GM10266 (cell line): ENCODE results near the gene FGF22.
"Not testable (repeated sequence)": the region's sequence is repeated elsewhere in the genome, so short reads cannot be mapped to it uniquely, and the experiment has no call there.

ENCODE experiments used
- DNase-seq: peaks from one replicate; pipeline ENCODE4 v3.0.0; 2012; ENCODE audit errors: extremely low spot score
- TF ChIP-seq, protein P1 (sequence below): IDR thresholded peaks from 2 replicates; pipeline ENCODE4 v1.5.1; 2012; ENCODE audit warnings: mild to moderate bottlenecking, low read depth; ENCODE audit not compliant: control insufficient read depth, insufficient read depth; ENCODE audit errors: missing control alignments

The FGF22 gene

DNA sequence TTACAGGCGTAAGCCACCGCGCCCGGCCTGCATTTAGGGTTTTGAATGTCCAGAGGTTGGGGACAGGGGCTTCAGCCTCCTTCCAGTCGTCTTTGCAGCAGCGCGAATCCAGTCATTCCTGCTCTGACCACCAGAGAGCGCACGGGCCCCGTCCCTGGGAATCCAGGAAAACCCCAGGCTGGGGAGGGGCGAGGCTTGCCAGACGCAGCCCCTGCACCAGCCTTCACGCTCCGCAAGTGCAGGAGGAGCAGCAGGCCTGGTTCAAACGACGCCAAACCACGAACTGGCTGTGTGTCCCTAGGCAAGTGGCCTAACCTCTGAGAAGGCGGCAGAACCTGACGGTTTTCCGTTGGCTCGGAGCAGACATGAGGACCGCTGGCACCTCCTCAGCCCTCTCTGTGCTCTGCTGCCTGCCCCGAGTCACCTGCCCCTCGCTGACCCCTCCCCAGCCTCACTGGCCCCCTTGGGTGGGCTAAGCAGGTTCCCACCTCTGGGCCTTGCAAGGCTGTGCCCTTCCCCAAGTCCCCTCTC lies 25.3 kb downstream of the FGF22 start:
- DNase-seq: peak; percentile 91
- TF ChIP-seq, protein P1, sequence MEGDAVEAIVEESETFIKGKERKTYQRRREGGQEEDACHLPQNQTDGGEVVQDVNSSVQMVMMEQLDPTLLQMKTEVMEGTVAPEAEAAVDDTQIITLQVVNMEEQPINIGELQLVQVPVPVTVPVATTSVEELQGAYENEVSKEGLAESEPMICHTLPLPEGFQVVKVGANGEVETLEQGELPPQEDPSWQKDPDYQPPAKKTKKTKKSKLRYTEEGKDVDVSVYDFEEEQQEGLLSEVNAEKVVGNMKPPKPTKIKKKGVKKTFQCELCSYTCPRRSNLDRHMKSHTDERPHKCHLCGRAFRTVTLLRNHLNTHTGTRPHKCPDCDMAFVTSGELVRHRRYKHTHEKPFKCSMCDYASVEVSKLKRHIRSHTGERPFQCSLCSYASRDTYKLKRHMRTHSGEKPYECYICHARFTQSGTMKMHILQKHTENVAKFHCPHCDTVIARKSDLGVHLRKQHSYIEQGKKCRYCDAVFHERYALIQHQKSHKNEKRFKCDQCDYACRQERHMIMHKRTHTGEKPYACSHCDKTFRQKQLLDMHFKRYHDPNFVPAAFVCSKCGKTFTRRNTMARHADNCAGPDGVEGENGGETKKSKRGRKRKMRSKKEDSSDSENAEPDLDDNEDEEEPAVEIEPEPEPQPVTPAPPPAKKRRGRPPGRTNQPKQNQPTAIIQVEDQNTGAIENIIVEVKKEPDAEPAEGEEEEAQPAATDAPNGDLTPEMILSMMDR: peak; percentile 95

DNA sequence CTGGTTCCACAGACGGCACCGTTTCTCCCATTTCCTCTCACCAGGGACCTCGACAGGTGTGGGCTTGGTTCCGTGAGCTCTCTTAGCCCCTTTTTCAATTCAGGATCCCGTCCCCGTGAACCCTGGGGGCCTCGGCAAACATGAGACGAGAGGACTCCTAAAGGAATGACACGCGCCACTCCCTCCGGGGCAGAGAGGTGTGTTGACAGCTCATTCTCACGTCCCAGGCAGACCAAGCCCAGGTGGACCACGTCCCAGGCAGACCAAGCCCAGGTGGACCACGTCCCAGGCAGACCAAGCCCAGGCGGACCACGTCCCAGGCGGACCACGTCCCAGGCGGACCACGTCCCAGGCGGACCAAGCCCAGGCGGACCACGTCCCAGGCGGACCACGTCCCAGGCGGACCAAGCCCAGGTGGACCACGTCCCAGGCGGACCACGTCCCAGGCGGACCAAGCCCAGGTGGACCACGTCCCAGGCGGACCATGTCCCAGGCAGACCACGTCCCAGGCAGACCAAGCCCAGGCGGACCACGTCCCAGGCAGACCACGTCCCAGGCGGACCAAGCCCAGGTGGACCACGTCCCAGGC lies 27.4 kb downstream of the FGF22 start:
- DNase-seq: not testable (repeated sequence)

DNA sequence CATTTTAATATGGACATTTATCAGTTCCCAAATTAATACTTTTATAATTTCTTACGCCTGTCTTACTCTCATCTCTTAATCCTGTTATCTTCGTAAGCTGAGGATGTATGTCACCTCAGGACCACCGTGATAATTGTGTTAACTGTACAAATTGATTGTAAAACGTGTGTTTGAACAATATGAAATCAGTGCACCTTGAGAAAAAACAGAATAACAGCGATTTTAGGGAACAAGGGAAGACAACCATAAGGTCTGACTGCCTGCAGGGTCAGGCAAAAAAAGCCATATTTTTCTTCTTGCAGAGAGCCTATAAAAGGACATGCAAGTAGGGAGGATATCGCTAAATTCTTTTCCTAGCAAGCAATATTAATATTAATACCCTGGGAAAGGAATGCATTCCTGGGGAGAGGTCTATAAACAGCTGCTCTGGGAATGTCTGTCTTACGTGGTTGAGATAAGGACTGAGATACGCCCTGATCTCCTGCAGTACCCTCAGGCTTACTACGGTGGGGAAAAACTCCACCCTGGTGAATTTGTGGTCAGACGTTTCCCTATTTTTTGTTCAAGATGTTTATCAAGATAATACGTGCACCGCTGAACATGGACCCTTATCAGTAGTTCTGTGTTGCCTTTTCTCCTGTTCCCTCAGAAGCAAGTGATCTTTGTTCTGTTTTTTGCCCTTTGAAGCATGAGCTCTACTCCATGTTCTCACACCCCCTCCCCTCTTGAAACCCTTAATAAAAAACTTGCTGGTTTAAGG lies 29.2 kb downstream of the FGF22 start:
- not testable (repeated sequence) for DNase-seq

DNA sequence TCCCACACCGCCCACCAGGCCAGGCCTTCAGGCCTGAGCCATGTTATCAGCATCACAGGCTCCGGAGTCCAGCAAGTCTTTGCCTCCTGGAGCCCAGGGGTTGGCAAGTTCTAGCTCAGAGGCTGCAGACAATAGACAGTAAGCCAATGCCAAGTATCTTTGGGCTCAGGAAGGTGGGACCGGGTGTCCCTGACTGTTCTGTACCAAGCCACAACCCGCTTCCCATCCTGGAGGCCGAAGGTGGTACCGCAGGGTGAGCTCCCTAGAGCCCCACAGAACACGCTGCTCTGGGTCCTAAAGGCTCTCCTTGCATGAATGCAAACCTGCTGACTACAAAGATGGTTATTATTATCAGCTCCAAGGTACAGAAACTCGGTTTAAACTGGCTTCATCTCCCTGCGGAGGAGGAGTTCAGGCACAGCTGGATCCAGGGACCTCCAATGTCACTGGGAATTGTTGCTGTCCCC lies 31.0 kb downstream of the FGF22 start:
- DNase-seq: no peak
- TF ChIP-seq, protein P1: no peak

DNA sequence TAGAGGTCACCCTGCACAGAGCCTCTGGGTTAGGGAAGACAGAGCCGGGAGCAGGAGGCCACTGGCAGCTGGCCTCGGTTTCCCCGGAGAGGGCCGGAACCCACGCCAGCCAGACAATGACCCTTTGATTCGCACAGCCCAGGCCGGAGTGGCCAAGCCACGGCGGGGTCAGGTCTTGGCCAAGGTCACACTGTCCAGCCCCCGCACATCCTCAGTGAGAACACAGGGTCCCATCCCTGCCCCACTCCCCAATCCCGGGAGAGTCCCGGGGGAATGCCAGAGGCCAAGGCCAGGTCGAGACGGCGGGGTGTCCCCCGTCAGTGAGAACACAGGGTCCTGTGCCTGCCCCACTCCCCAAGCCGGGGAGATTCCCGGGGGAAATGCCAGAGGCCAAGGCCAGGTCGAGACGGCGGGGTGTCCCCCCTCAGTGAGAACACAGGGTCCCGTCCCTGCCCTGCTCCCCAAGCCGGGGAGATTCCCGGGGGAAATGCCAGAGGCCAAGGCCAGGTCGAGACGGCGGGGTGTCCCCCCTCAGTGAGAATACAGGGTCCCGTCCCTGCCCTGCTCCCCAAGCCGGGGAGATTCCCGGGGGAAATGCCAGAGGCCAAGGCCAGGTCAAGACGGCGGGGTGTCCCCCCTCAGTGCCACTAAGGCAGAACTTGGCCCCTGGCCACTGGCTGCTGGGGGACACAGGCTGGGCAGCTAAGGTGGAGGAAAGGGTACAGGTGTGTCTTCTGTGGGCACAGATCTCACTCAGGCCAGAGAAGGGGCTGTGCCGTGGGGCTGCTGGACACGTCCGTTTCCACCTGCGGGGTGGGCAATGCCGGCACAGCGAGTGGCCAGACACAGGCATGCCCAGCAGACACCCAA lies 34.8 kb downstream of the FGF22 start:
- DNase-seq: no peak

DNA sequence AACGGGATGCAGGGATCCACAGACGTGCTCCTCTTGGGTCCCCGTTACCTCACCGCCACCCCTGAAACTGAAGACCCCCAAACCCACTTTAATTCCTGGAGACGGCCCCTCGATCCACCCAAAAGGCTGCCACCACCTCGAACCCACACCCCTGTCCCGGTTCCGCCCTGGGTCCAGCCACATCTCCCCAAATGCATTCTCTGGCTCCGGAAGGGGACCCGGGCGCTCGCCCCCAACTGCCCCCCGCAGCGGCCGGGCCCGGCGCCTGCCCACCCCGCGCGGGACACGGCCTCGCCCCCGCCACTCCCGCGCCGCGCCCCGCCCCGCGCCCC lies 36.3 kb downstream of the FGF22 start:
- DNase-seq: no peak
- TF ChIP-seq, protein P1: no peak

More for the DNA sequence above, 34.8 kb downstream of the FGF22 start:
- TF ChIP-seq, protein P1: no peak

DNA sequence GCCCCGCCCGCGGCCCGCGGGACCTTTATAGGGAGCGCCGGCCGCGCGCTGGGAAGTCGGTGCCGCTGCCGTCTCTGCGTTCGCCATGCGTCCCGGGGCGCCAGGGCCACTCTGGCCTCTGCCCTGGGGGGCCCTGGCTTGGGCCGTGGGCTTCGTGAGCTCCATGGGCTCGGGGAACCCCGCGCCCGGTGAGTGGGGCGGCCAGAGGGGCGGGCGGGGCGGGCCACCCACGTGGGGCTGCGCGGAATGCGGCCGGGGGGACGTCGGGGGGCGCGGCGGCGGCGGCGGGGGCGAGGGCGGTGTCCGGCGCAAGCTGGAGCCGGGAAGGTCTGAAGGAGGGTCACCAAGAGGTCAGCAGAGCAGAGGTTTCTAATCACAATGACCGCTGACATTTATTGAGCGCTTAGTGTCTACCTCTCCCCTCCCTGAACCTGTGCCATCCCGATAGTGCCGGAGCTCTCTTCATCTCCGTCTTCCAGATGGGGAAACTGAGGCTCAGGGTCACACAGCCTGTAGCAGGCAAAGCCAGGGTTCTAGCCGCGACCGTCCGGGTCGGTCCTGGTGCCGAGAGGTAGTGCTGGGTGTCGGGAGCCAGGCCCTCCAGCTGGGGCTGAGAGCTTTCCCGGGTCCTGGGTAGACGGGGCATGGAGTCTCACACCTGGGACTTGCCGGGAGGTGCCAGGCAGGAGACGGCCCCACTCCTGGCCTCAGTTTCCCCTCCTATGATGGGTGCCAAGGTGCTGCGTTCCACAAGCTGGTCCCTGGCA lies 36.8 kb downstream of the FGF22 start, which contains the start of gene FSTL3:
FSTL3 (plus strand) TSS at position 54 of the 767 bp plus-strand sequence; CDS start at position 86, 32 bp downstream.
- no peak for DNase-seq
- TF ChIP-seq, protein P1: no peak
